Measurements from ENCODE around the gene NFE2L3.

GRCh38 chr7:26185131-26185843, 33.3 kb downstream of the NFE2L3 start:
- TF ChIP-seq GABPA (IDR thresholded peaks at IDR 0.05 in 1 of 2, conservative IDR thresholded peaks at IDR 0.05 in 1 of 2) (no peak), CTCF (IDR thresholded peaks at IDR 0.05; ENCODE audit: low read depth, low read length, missing input control) (no peak), FOXA1 (IDR thresholded peaks at IDR 0.05) (no peak), ATF3 (IDR thresholded peaks at IDR 0.05) (no peak), TAF1 (conservative IDR thresholded peaks at IDR 0.05) (no peak), YY1 (IDR thresholded peaks at IDR 0.05) (no peak), REST (IDR thresholded peaks at IDR 0.05) (no peak), EGR1 (IDR thresholded peaks at IDR 0.05; ENCODE audit: low read depth in 2 of 2) (no peak), HNF4A (conservative IDR thresholded peaks at IDR 0.05) (no peak)
- TF ChIP-seq, protein P1, sequence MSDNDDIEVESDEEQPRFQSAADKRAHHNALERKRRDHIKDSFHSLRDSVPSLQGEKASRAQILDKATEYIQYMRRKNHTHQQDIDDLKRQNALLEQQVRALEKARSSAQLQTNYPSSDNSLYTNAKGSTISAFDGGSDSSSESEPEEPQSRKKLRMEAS (IDR thresholded peaks at IDR 0.05): no peak
- TF ChIP-seq, protein P2, sequence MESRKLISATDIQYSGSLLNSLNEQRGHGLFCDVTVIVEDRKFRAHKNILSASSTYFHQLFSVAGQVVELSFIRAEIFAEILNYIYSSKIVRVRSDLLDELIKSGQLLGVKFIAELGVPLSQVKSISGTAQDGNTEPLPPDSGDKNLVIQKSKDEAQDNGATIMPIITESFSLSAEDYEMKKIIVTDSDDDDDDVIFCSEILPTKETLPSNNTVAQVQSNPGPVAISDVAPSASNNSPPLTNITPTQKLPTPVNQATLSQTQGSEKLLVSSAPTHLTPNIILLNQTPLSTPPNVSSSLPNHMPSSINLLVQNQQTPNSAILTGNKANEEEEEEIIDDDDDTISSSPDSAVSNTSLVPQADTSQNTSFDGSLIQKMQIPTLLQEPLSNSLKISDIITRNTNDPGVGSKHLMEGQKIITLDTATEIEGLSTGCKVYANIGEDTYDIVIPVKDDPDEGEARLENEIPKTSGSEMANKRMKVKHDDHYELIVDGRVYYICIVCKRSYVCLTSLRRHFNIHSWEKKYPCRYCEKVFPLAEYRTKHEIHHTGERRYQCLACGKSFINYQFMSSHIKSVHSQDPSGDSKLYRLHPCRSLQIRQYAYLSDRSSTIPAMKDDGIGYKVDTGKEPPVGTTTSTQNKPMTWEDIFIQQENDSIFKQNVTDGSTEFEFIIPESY (IDR thresholded peaks at IDR 0.05): no peak
